Vagina (tissue), 2 donors: ENCODE measurements around the gene SKIC3.

Experiments
- CTCF ChIP-seq, 3 experiments: fragments of 450-650 bp in 2 of 3; fragments of 200-600 bp in 1 of 3; sonication (generic) in 1 of 3; IDR thresholded peaks; one replicate each; pipeline ENCODE4 v1.5.1; 2017 to 2019; ENCODE audit warnings: antibody characterized with exemption in 3 of 3, mild to moderate bottlenecking in 2 of 3, moderate library complexity in 2 of 3
- POLR2AphosphoS5 ChIP-seq, 2 donors: sonication (generic); formaldehyde crosslinking; IDR thresholded peaks; one replicate each; pipeline ENCODE4 v1.9.0; 2017; ENCODE audit warnings: antibody characterized with exemption in 2 of 2, mild to moderate bottlenecking in 2 of 2, low read depth in 1 of 2; ENCODE audit not compliant: insufficient read depth in 1 of 2

GRCh38 chr5:95519681-95520080 is 35.1 kb downstream of the SKIC3 start:
- TF ChIP-seq POLR2AphosphoS5 (IDR thresholded peaks at IDR 0.05; ENCODE audit: insufficient read depth in 1 of 2, low read depth in 1 of 2) (no peak), CTCF (IDR thresholded peaks at IDR 0.05) (no peak)
